HepG2 (cell line): ENCODE measurements around the gene LGALS4. TPM values are rescaled to one million over a fixed set of nuclear protein-coding genes. Genes with fewer than 3 reads are reported as not detected.
A peak's percentile ranks its signal among the peaks of the same experiment; 100 is the strongest.

Source experiments
- ARNT ChIP-seq: fragments of 450-650 bp; IDR thresholded peaks from 2 replicates; pipeline ENCODE4 v1.6.1; 2017
- E2F1 ChIP-seq: sonication (generic); formaldehyde crosslinking; IDR thresholded peaks from 2 replicates; pipeline ENCODE4 v1.5.0; 2020; ENCODE audit warnings: missing genetic modification reagents
- GATAD2A ChIP-seq: IDR thresholded peaks from 2 replicates; pipeline ENCODE4 v1.6.1; 2016
- HMGXB3 ChIP-seq: sonication (generic); formaldehyde crosslinking; IDR thresholded peaks from 2 replicates; pipeline ENCODE4 v1.4.0; 2020; ENCODE audit warnings: missing genetic modification reagents, borderline replicate concordance
- HOXA9 ChIP-seq: sonication (generic); formaldehyde crosslinking; IDR thresholded peaks from 2 replicates; pipeline ENCODE4 v1.8.1; 2022; ENCODE audit warnings: missing genetic modification reagents, mild to moderate bottlenecking, moderate library complexity, borderline replicate concordance
- KAT8 ChIP-seq: IDR thresholded peaks from 2 replicates; pipeline ENCODE4 v1.6.1; 2016; ENCODE audit warnings: missing genetic modification reagents, missing compliant biosample characterization
- KDM5A ChIP-seq: fragments of 200-600 bp; sonication (generic); IDR thresholded peaks from 2 replicates; pipeline ENCODE4 v1.7.0; 2018; ENCODE audit warnings: antibody characterized with exemption, mild to moderate bottlenecking, low read length, borderline replicate concordance
- MAZ ChIP-seq, 2 experiments: sonication (generic) in 1 of 2; formaldehyde crosslinking in 1 of 2; IDR thresholded peaks; 2 replicates each; pipeline versions ENCODE4 v1.5.0 to v1.6.1; 2012 to 2020; ENCODE audit warnings: low read depth in 2 of 2, mild to moderate bottlenecking in 2 of 2, borderline replicate concordance in 1 of 2, improper control_type of control experiment in 1 of 2, low read length in 1 of 2, missing genetic modification reagents in 1 of 2, moderate library complexity in 1 of 2
- MED1 ChIP-seq: sonication (generic); formaldehyde crosslinking; IDR thresholded peaks from 2 replicates; pipeline ENCODE4 v1.4.0; 2020; ENCODE audit warnings: missing genetic modification reagents
- NRL ChIP-seq: sonication (generic); formaldehyde crosslinking; IDR thresholded peaks from 2 replicates; pipeline ENCODE4 v1.5.0; 2020; ENCODE audit warnings: missing genetic modification reagents, mild to moderate bottlenecking, moderate library complexity, borderline replicate concordance
- POLR2AphosphoS5 ChIP-seq: IDR thresholded peaks from 2 replicates; pipeline ENCODE4 v1.6.1; 2012; ENCODE audit warnings: low read depth, low read length
- SP4 ChIP-seq: sonication (generic); formaldehyde crosslinking; IDR thresholded peaks from 2 replicates; pipeline ENCODE4 v1.8.1; 2023; ENCODE audit warnings: mild to moderate bottlenecking, missing genetic modification reagents
- TAF1 ChIP-seq: sonication (generic); formaldehyde crosslinking; IDR thresholded peaks from 2 replicates; pipeline ENCODE4 v1.4.0; 2020; ENCODE audit warnings: missing genetic modification reagents
- TGIF2 ChIP-seq: IDR thresholded peaks from 2 replicates; pipeline ENCODE4 v1.6.1; 2016; ENCODE audit warnings: control low read depth, missing compliant biosample characterization
- ZNF777 ChIP-seq: sonication (generic); formaldehyde crosslinking; IDR thresholded peaks from 2 replicates; pipeline ENCODE4 v1.4.0; 2020; ENCODE audit warnings: missing genetic modification reagents
- polyA plus RNA-seq, 8 experiments: library from polyadenylated mRNA; depleted of rRNA in 3 of 8; stranded (reverse) in 7 of 8; unstranded in 1 of 8; fragments of >200 nt; fragmentation: Illumina TruSeq in 4 of 8; extraction: Trizol in 4 of 8; gene quantifications; 2 replicates each; pipeline versions ENCODE4 v1.2.1 to v1.2.3, GENCODE V29; 2011 to 2016; ENCODE audit warnings: low read depth in 4 of 8, missing spikeins in 1 of 8, mixed read lengths in 1 of 8; ENCODE audit not compliant: insufficient read depth in 1 of 8
- total RNA-seq, 5 experiments: library from RNA; depleted of rRNA; stranded (reverse); fragments of >200 nt; fragmentation: Illumina TruSeq; extraction: Trizol; gene quantifications; 2 replicates each; pipeline ENCODE4 v1.2.3, GENCODE V29; 2016; ENCODE audit warnings: low read depth in 1 of 5
- TF ChIP-seq, protein P1 (sequence below): sonication (generic); formaldehyde crosslinking; IDR thresholded peaks from 2 replicates; pipeline ENCODE4 v1.4.0; 2020; ENCODE audit warnings: missing genetic modification reagents
- TF ChIP-seq, protein P2 (sequence below), 2 experiments: sonication (generic) in 1 of 2; formaldehyde crosslinking in 1 of 2; IDR thresholded peaks; 2 replicates each; pipeline versions ENCODE4 v1.4.0 to v1.6.1; 2018 to 2020; ENCODE audit warnings: missing genetic modification reagents in 2 of 2, borderline replicate concordance in 1 of 2, low read depth in 1 of 2, mild to moderate bottlenecking in 1 of 2, missing biosample characterization in 1 of 2

LGALS4 gene
- total and polyA plus RNA-seq, 2 of the 13 experiments (the other 11 are each of a cell fraction or from before 2014, with no cell fraction given): 0.24 to 0.71 TPM

DNA sequence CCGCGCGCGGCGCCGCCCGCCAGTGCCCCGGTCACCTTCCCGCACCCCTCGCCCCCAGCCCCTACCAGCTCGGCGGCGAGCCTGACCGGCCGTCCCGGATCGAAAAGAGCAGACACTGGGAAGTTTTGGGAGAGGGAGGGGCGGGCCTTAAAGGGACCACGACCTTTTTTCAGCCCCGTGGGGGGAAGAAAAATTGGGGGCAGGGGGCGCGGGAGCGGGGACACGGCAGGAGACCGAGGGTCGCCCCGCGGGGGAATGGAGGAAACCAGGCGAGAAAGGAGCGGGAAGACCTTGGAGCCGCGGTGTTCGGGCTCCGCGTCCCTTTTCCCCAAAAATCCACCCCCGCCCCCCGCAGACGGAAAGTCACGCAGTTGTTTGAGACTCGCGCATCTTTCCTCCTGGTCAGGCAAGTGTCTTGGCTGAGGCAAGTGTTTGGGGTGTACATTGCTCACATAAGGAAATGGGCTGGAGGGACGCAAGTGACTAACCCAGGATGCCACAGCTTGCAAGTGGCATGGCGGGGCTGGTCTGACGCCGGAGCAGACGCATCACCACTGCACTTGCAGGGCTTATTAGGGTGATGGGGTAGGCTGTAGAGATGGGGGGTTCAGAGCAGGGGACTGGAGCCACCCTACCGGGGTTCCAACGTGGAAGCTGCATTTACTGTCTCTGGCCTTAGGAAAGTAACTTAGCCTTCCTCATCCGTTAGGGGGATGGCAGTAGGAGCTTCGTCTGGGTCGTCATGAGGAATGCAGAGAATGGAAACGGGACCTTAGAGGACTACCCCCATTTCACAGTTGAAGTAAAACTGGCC, 39.7 kb upstream of the LGALS4 start (continued):
- TF ChIP-seq HMGXB3 (CRISPR knock-in tag) (0 out of 2 replicates have a peak, but pooled peaks have one; percentile 34), GATAD2A (CRISPR knock-in tag) (0 out of 2 replicates have a peak, but pooled peaks have one; percentile 12), KAT8 (CRISPR knock-in tag) (0 out of 2 replicates have a peak, but pooled peaks have one; percentile 9), NRL (CRISPR knock-in tag) (peak; percentile 52; the same call in 1 of the 2 replicates), MED1 (CRISPR knock-in tag) (0 out of 2 replicates have a peak, but pooled peaks have one; percentile 35), SP4 (CRISPR knock-in tag) (0 out of 2 replicates have a peak, but pooled peaks have one; percentile 29), POLR2AphosphoS5 (peak; percentile 24; the same call in 1 of the 2 replicates), E2F1 (CRISPR knock-in tag) (no peak), TAF1 (CRISPR knock-in tag) (peak; percentile 57), ZNF777 (peak; percentile 33; the same call in 1 of the 2 replicates), ARNT (no peak), TGIF2 (CRISPR knock-in tag) (no peak), MAZ (IDR thresholded peaks at IDR 0.05; ENCODE audit: borderline replicate concordance, low read depth, low read length) (no peak), MAZ (CRISPR knock-in tag; IDR thresholded peaks at IDR 0.05; ENCODE audit: low read depth) (no peak; the same call in 1 of the 2 replicates), KDM5A (peak; percentile 26; the same call in 1 of the 2 replicates), HOXA9 (CRISPR knock-in tag) (0 out of 2 replicates have a peak, but pooled peaks have one; percentile 30)
- TF ChIP-seq, protein P1, sequence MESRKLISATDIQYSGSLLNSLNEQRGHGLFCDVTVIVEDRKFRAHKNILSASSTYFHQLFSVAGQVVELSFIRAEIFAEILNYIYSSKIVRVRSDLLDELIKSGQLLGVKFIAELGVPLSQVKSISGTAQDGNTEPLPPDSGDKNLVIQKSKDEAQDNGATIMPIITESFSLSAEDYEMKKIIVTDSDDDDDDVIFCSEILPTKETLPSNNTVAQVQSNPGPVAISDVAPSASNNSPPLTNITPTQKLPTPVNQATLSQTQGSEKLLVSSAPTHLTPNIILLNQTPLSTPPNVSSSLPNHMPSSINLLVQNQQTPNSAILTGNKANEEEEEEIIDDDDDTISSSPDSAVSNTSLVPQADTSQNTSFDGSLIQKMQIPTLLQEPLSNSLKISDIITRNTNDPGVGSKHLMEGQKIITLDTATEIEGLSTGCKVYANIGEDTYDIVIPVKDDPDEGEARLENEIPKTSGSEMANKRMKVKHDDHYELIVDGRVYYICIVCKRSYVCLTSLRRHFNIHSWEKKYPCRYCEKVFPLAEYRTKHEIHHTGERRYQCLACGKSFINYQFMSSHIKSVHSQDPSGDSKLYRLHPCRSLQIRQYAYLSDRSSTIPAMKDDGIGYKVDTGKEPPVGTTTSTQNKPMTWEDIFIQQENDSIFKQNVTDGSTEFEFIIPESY (CRISPR knock-in tag): 0 out of 2 replicates have a peak, but pooled peaks have one; percentile 8
- TF ChIP-seq, protein P2, sequence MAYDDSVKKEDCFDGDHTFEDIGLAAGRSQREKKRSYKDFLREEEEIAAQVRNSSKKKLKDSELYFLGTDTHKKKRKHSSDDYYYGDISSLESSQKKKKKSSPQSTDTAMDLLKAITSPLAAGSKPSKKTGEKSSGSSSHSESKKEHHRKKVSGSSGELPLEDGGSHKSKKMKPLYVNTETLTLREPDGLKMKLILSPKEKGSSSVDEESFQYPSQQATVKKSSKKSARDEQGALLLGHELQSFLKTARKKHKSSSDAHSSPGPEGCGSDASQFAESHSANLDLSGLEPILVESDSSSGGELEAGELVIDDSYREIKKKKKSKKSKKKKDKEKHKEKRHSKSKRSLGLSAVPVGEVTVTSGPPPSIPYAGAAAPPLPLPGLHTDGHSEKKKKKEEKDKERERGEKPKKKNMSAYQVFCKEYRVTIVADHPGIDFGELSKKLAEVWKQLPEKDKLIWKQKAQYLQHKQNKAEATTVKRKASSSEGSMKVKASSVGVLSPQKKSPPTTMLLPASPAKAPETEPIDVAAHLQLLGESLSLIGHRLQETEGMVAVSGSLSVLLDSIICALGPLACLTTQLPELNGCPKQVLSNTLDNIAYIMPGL (CRISPR knock-in tag; IDR thresholded peaks at IDR 0.05; ENCODE audit: borderline replicate concordance in 1 of 2, low read depth in 1 of 2): peak in 1 of 2 experiments; percentile 49; a peak in 1 of 4 replicates
